GM06990 (cell line): ENCODE data around the gene FYN.

Experiments
- DNase-seq: peaks from one replicate; pipeline ENCODE4 v3.0.0-alpha.2; 2011; ENCODE audit not compliant: insufficient read length; ENCODE audit errors: extremely low read depth
- H3K27me3 ChIP-seq: replicated peaks from 2 replicates; pipeline ENCODE4 v1.6.0; 2011; ENCODE audit warnings: low read length; ENCODE audit not compliant: control insufficient read depth, insufficient read depth
- H3K36me3 ChIP-seq: 2 replicates; pipeline ENCODE4 v1.5.1; 2011; ENCODE audit warnings: low read length; ENCODE audit not compliant: control insufficient read depth, insufficient read depth
- H3K4me3 ChIP-seq: replicated peaks from 2 replicates; pipeline ENCODE4 v1.5.1; 2011; ENCODE audit warnings: low read depth, mild to moderate bottlenecking, control low read depth, low read length
- CTCF ChIP-seq: IDR thresholded peaks from 2 replicates; pipeline ENCODE4 v1.5.1; 2011; ENCODE audit warnings: low read length, control low read depth, mild to moderate bottlenecking, inconsistent platforms; ENCODE audit not compliant: insufficient read depth, poor library complexity, severe bottlenecking

The FYN gene

GRCh38 chr6:111864138-111865048, 8.9 kb downstream of the FYN start:
- no peaks in the 10 kb centered on the region for H3K27me3 ChIP-seq
- TF ChIP-seq CTCF, result no peak
- H3K36me3 ChIP-seq, result no peaks in the 10 kb centered on the region
- no peak for DNase-seq
- H3K4me3 ChIP-seq, result no peak overlapping the region

- TF ChIP-seq CTCF, result no peak
- Histone ChIP-seq H3K4me3 (no peak overlapping the region), H3K36me3 (no peaks in the 10 kb centered on the region), H3K27me3 (no peaks in the 10 kb centered on the region)
- DNase-seq, result no peak
These were observed 10.5 kb downstream of the FYN start for GRCh38 chr6:111862741-111863140.

GRCh38 chr6:111862314-111862713, 10.9 kb downstream of the FYN start:
- no peaks in the 10 kb centered on the region for H3K27me3 ChIP-seq
- TF ChIP-seq CTCF, result no peak
- no peak for DNase-seq
- H3K36me3 ChIP-seq, result no peaks in the 10 kb centered on the region
- H3K4me3 ChIP-seq, result no peak overlapping the region

GRCh38 chr6:111861431-111861885, 11.8 kb downstream of the FYN start:
- no peak for DNase-seq
- H3K27me3 ChIP-seq, result no peaks in the 10 kb centered on the region
- TF ChIP-seq CTCF, result no peak
- H3K36me3 ChIP-seq, result no peaks in the 10 kb centered on the region
- H3K4me3 ChIP-seq, result no peak overlapping the region

GRCh38 chr6:111858347-111858746, 14.9 kb downstream of the FYN start:
- Histone ChIP-seq H3K27me3 (no peaks in the 10 kb centered on the region), H3K36me3 (no peaks in the 10 kb centered on the region), H3K4me3 (no peak overlapping the region)
- no peak for TF ChIP-seq CTCF
- no peak for DNase-seq
